HL-60 (cell line): ENCODE results near the gene PPP1R12B.

Experiments
- POLR2AphosphoS5 ChIP-seq: IDR thresholded peaks from 2 replicates; pipeline ENCODE4 v1.6.1; 2012; ENCODE audit warnings: low read depth
- TF ChIP-seq, protein P1 (sequence below): IDR thresholded peaks from one replicate; pipeline ENCODE4 v1.5.1; 2011; ENCODE audit warnings: low read length, control low read depth, inconsistent platforms; ENCODE audit not compliant: insufficient read depth

- TF ChIP-seq POLR2AphosphoS5, result no peak
- TF ChIP-seq, protein P1, sequence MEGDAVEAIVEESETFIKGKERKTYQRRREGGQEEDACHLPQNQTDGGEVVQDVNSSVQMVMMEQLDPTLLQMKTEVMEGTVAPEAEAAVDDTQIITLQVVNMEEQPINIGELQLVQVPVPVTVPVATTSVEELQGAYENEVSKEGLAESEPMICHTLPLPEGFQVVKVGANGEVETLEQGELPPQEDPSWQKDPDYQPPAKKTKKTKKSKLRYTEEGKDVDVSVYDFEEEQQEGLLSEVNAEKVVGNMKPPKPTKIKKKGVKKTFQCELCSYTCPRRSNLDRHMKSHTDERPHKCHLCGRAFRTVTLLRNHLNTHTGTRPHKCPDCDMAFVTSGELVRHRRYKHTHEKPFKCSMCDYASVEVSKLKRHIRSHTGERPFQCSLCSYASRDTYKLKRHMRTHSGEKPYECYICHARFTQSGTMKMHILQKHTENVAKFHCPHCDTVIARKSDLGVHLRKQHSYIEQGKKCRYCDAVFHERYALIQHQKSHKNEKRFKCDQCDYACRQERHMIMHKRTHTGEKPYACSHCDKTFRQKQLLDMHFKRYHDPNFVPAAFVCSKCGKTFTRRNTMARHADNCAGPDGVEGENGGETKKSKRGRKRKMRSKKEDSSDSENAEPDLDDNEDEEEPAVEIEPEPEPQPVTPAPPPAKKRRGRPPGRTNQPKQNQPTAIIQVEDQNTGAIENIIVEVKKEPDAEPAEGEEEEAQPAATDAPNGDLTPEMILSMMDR, result no peak
These were observed 16.8 kb downstream of the PPP1R12B start for GRCh38 chr1:202365092-202365815.
